Esophagus squamous epithelium (tissue), 5 donors: ENCODE data around the gene FHOD3. TPM values are rescaled to one million over a fixed set of nuclear protein-coding genes. Genes with fewer than 3 reads are reported as not detected.

ENCODE experiments used
- DNase-seq: peaks from one replicate; lab custom pipeline; 2025; lab: John Stamatoyannopoulos, UW
- H3K27ac ChIP-seq, 4 donors: fragments of 200-600 bp; sonication (generic); one replicate each; pipeline ENCODE4 v1.5.1; 2016 to 2019; ENCODE audit warnings: mild to moderate bottlenecking in 1 of 4
- H3K27me3 ChIP-seq, 4 donors: fragments of 200-600 bp; sonication (generic); 1 replicate in 3 of 4; 2 replicates in 1 of 4; pipeline versions ENCODE4 v1.5.1 to v1.6.0; 2017 to 2021; ENCODE audit warnings: antibody characterized with exemption in 1 of 4
- H3K36me3 ChIP-seq, 3 donors: fragments of 200-600 bp; sonication (generic); one replicate each; pipeline ENCODE4 v1.5.1; 2016 to 2019
- H3K4me1 ChIP-seq, 3 donors: fragments of 200-600 bp; sonication (generic); one replicate each; pipeline ENCODE4 v1.5.1; 2017 to 2019
- H3K4me3 ChIP-seq, 4 donors: fragments of 200-600 bp; sonication (generic); 1 replicate in 3 of 4; 2 replicates in 1 of 4; pipeline ENCODE4 v1.5.1; 2016 to 2019; ENCODE audit warnings: mild to moderate bottlenecking in 2 of 4, moderate library complexity in 1 of 4
- H3K9me3 ChIP-seq, 3 donors: fragments of 200-600 bp; sonication (generic); one replicate each; pipeline ENCODE4 v1.5.1; 2016 to 2019
- POLR2A ChIP-seq, 4 donors: fragments of 450-650 bp; IDR thresholded peaks; one replicate each; pipeline ENCODE4 v1.6.1; 2017; ENCODE audit warnings: antibody characterized with exemption in 4 of 4, mild to moderate bottlenecking in 4 of 4, moderate library complexity in 3 of 4
- WGBS, 2 donors: methylation state at CpG; one replicate each; pipeline ENCODE4 v1.1.5; 2018; 5-methylcytosine and 5-hydroxymethylcytosine counted together
- intact Hi-C: fragments of 100-400 bp; cut with DNase I; formaldehyde crosslinking; loops from one replicate; pipeline ENCODE4 v1.15.0; 2022
- total RNA-seq, 4 donors: library from RNA; depleted of rRNA; stranded (reverse); fragments of >200 nt; gene quantifications; one replicate each; pipeline ENCODE4 v1.1.0, GENCODE V29; 2016
- TF ChIP-seq, protein P1 (sequence below), 6 experiments: fragments of 450-650 bp in 4 of 6; fragments of 200-600 bp in 2 of 6; sonication (generic) in 2 of 6; IDR thresholded peaks; one replicate each; pipeline ENCODE4 v1.5.1; 2016 to 2019; ENCODE audit warnings: antibody characterized with exemption in 6 of 6, mild to moderate bottlenecking in 4 of 6, moderate library complexity in 4 of 6
- donor health status: DM: yes; HTN: yes; CAD: no.

FHOD3 gene
- total RNA-seq, 4 donors from 2014 or later: 3.1 to 29.6 (median 5.7) TPM

DNA sequence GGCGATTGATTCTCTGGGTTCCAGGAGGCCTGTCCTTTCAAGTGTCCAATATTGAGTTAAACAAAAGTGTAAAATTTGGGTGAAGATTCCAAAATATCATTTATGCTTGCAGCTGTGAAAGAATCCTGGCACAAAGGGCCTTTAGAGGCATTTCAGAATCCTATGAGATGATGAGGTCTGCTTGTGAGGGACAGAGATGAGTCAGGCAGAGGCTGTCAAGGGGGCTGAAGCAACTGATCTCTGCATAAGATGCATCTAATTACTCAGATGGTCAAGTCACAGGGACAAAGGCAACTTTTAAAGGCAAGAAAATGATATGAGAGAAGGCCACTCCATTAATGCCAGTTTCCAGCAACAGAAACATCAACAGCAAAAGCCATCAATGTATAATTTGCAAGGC lies 78.8 kb downstream of the FHOD3 start:
- intact Hi-C loops: no loop called here
- no peak for TF ChIP-seq POLR2A (IDR thresholded peaks at IDR 0.05)
- TF ChIP-seq, protein P1, sequence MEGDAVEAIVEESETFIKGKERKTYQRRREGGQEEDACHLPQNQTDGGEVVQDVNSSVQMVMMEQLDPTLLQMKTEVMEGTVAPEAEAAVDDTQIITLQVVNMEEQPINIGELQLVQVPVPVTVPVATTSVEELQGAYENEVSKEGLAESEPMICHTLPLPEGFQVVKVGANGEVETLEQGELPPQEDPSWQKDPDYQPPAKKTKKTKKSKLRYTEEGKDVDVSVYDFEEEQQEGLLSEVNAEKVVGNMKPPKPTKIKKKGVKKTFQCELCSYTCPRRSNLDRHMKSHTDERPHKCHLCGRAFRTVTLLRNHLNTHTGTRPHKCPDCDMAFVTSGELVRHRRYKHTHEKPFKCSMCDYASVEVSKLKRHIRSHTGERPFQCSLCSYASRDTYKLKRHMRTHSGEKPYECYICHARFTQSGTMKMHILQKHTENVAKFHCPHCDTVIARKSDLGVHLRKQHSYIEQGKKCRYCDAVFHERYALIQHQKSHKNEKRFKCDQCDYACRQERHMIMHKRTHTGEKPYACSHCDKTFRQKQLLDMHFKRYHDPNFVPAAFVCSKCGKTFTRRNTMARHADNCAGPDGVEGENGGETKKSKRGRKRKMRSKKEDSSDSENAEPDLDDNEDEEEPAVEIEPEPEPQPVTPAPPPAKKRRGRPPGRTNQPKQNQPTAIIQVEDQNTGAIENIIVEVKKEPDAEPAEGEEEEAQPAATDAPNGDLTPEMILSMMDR (IDR thresholded peaks at IDR 0.05): no peak
- WGBS, 2 donors: 80 to 92% methylated on average over 1 of the region's 1 CpG
- no peak overlapping the region for H3K27ac ChIP-seq
- H3K4me1 ChIP-seq: no peaks in the 10 kb centered on the region
- no peak for DNase-seq
- H3K36me3 ChIP-seq: no peaks in the 10 kb centered on the region
- H3K27me3 ChIP-seq: no peaks in the 10 kb centered on the region
- no peaks in the 10 kb centered on the region for H3K9me3 ChIP-seq
- H3K4me3 ChIP-seq: no peak overlapping the region

DNA sequence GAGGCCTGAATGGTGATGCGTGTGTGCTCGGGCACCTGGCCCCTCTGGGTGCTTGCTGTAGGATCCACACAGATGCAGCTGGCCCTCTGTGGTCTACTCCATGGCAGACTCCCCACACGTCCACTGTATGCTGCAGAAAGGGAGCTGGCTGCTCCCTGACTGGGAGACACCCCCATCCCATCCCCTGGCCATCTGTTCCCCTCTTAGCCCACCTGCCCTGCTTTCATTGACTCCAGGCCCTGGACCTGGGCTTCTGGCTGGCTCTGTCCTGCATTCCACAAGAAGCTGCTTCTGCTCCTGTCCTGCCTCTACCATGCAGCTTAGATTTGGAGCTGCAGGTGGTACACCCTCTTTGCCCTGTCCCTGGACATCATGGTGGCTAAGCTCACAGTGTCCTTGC lies 80.1 kb downstream of the FHOD3 start:
- no peaks in the 10 kb centered on the region for H3K36me3 ChIP-seq
- TF ChIP-seq, protein P1 (IDR thresholded peaks at IDR 0.05): no peak
- no peak for TF ChIP-seq POLR2A (IDR thresholded peaks at IDR 0.05)
- H3K9me3 ChIP-seq: no peaks in the 10 kb centered on the region
- H3K4me1 ChIP-seq: no peaks in the 10 kb centered on the region
- H3K4me3 ChIP-seq: no peak overlapping the region
- intact Hi-C loops: no loop called here
- H3K27me3 ChIP-seq: no peaks in the 10 kb centered on the region
- no peak for DNase-seq
- no peak overlapping the region for H3K27ac ChIP-seq
- 80% methylated on average over 1 of the region's 3 CpGs; no CpG with 5 or more reads in 1 of the 2 donors for WGBS, 2 donors

DNA sequence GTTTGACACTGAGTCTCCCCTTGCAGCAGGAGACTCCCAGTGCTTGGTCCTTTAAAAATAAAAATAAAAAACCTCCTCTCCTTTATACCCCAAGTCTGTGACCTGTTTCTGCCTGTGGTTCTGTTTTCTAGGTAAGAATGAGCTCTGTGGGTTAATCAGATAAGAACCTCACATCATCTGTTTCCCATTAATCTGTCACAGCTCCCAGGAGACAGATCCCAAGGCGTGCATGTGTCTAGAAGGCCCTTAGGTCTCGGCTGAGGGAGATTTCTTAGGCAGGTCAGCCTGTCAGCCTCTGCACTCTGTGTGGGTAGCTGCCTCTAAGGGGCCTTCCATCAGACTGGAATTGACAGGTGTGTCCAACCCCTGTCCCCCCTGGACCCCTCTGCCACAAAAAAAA lies 80.7 kb downstream of the FHOD3 start:
- Histone ChIP-seq H3K27me3 (no peaks in the 10 kb centered on the region), H3K4me3 (no peak overlapping the region), H3K4me1 (no peaks in the 10 kb centered on the region), H3K9me3 (no peaks in the 10 kb centered on the region), H3K27ac (no peak overlapping the region), H3K36me3 (no peaks in the 10 kb centered on the region)
- WGBS, 2 donors: 55 to 86% methylated on average over 2 of the region's 2 CpGs
- DNase-seq: no peak
- TF ChIP-seq POLR2A (IDR thresholded peaks at IDR 0.05): no peak
- TF ChIP-seq, protein P1 (IDR thresholded peaks at IDR 0.05): no peak
- intact Hi-C loops: no loop called here

DNA sequence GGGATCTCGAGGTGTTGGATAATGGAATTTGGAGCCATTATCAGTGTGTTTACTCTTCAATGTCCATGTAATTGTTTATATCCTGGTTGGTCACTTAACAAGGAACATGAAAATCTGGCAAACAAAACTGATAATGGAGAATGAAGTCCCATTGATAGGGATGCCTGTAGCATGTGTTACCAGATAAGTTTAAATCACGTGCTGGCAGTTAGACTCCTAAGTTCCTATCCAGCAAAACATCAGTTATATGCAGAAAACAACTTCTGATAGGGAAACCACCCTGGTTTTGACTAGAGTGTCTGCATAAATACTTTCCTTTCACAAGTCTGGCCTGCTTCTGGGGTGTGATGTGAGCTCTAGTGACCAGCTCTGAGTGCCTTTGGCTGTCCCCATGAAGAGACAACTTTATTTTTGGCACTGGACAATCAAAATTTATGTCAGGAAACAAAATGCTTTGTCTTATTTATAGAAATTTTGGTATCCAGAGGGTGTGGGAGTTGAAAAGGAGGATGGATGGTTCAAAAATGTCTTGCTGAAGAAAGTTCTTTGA lies 82.0 kb downstream of the FHOD3 start:
- Histone ChIP-seq H3K27ac (no peak overlapping the region), H3K36me3 (no peaks in the 10 kb centered on the region), H3K4me1 (no peaks in the 10 kb centered on the region), H3K27me3 (no peaks in the 10 kb centered on the region), H3K9me3 (no peaks in the 10 kb centered on the region), H3K4me3 (no peak overlapping the region)
- 48 to 75% methylated on average over 2 of the region's 2 CpGs for WGBS, 2 donors
- DNase-seq: no peak
- TF ChIP-seq, protein P1 (IDR thresholded peaks at IDR 0.05): no peak
- no peak for TF ChIP-seq POLR2A (IDR thresholded peaks at IDR 0.05)
- intact Hi-C loops: no loop called here

DNA sequence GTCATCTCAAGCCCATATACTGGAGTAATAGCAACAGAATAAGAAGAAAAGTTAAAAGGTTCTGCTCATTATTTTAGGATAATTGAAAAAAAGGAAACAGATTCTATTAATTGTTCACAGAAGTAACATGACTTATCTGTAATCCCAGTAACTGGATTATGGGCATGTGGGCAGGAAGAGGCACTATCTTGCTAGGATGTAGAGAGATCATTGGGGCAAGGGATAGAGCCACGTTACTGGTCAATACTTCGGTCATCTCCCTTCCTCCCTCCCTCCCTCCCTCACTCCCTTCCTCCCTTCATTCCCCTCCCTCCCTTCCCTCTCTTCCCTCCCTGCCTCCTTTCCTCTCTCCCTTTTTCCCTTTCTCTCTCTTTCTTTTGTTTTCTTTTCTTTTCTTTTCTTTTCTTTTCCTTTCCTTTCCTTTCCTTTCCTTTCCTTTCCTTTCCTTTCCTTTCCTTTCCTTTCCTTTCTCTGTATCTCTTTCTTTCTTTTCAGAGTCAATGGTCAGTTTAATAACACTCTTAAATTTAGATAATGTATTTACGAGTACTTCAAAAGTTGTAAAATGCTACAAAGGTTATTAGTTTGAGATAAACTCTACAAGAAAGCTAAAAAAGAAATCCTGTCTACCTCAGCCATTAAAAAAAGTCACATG lies 82.8 kb downstream of the FHOD3 start:
- no peak for DNase-seq
- Histone ChIP-seq H3K4me3 (no peak overlapping the region), H3K27ac (no peak overlapping the region), H3K27me3 (no peaks in the 10 kb centered on the region), H3K4me1 (no peaks in the 10 kb centered on the region), H3K9me3 (no peaks in the 10 kb centered on the region), H3K36me3 (no peaks in the 10 kb centered on the region)
- whole genome bisulfite sequencing, 2 donors: 70 to 78% methylated on average over 3 of the region's 3 CpGs
- TF ChIP-seq, protein P1 (IDR thresholded peaks at IDR 0.05): no peak
- TF ChIP-seq POLR2A (IDR thresholded peaks at IDR 0.05): no peak
- intact Hi-C loops: no loop called here
